IPS-20b (cell line): ENCODE results near the gene PRDM16.

Experiments
- H3K27ac ChIP-seq: one replicate; pipeline ENCODE4 v1.5.1; 2013; ENCODE audit warnings: low read length
- H3K27me3 ChIP-seq: 2 replicates; pipeline ENCODE4 v1.6.1; 2013; ENCODE audit warnings: mild to moderate bottlenecking, low read length, inconsistent platforms; ENCODE audit not compliant: insufficient read depth
- H3K36me3 ChIP-seq: 2 replicates; pipeline ENCODE4 v1.6.1; 2013; ENCODE audit warnings: low read depth, mild to moderate bottlenecking, inconsistent platforms, low read length, moderate library complexity; ENCODE audit not compliant: insufficient read depth
- H3K4me1 ChIP-seq: 2 replicates; pipeline ENCODE4 v1.6.1; 2013; ENCODE audit warnings: mild to moderate bottlenecking, control low read depth, inconsistent platforms, low read length, moderate library complexity; ENCODE audit not compliant: insufficient read depth
- H3K4me3 ChIP-seq: 2 replicates; pipeline ENCODE4 v1.5.1; 2013; ENCODE audit warnings: mild to moderate bottlenecking, low read length, inconsistent platforms
- H3K9ac ChIP-seq: 2 replicates; pipeline ENCODE4 v1.6.1; 2013; ENCODE audit warnings: low read depth, mild to moderate bottlenecking, inconsistent platforms, low read length, moderate library complexity
- H3K9me3 ChIP-seq: 2 replicates; pipeline ENCODE4 v1.6.1; 2013; ENCODE audit warnings: mild to moderate bottlenecking, low read depth, low read length, inconsistent platforms; ENCODE audit not compliant: insufficient read depth

Gene PRDM16

DNA sequence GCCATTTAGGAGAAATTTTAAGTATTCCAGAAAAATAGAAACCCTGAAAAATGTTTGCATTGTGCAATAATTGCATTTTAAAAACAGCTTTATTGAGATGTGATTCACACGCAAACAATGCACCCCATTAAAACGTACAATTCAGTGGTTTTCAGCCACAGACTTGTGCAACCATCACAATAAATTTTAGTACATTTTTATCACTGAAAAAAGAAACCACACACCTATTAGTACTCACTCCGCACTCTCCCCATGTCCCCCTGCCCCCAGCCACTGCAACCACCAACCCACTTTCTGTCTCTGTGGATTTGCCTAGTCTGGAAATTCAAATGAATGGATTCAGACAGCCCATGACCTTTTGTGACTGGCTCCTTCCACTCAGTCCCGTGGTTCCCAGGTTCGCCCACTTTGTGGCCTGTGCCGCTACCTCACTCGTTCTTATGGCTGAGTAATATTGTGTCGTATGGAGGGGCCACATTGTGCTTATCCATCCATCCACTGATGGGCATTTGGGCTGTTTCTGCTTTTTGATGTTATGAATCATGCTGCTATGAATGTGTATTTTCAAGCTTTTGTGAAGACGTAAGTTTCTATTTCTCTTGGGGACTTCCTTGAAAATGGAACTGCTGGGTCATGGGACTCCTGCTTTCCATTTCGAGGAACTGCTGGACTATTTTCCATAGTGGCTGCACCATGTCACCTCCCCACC, 237.7 kb downstream of the PRDM16 start:
- Histone ChIP-seq H3K9me3 (no peaks in the 10 kb centered on the region), H3K4me3 (no peak overlapping the region), H3K36me3 (no peaks in the 10 kb centered on the region), H3K9ac (no peak overlapping the region), H3K27me3 (no peaks in the 10 kb centered on the region), H3K4me1 (no peaks in the 10 kb centered on the region), H3K27ac (no peak overlapping the region)

GRCh38 chr1:3307359-3307758, 238.4 kb downstream of the PRDM16 start:
- Histone ChIP-seq H3K4me1 (no peaks in the 10 kb centered on the region), H3K9me3 (no peaks in the 10 kb centered on the region), H3K27ac (no peak overlapping the region), H3K36me3 (no peaks in the 10 kb centered on the region), H3K27me3 (peaks cover 5% of the 10 kb centered on the region), H3K9ac (no peak overlapping the region), H3K4me3 (no peak overlapping the region)

DNA sequence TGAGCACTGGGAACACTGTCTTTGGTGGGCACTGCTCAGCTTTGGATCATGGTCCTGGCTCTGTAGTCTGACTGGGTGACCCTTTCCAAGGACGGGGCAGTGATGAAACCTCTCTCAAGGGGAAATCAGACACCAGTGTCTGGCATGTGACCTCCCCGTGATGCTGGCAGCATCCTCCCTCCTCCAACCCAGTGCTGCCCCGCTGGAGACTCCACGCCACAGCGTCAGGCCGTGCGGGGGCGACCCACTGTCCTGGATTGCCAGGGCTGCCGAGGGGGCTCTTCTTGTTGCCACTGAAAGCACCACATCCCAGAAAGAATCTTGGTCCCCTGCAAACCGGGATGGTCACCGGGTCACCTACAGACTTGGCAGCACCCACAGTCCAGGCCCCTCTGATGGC, 239.1 kb downstream of the PRDM16 start:
- peaks cover 12% of the 10 kb centered on the region for H3K27me3 ChIP-seq
- H3K36me3 ChIP-seq = no peaks in the 10 kb centered on the region
- no peaks in the 10 kb centered on the region for H3K9me3 ChIP-seq
- H3K9ac ChIP-seq = no peak overlapping the region
- H3K4me3 ChIP-seq = no peak overlapping the region
- H3K27ac ChIP-seq = no peak overlapping the region
- peaks cover 3% of the 10 kb centered on the region; the same call in 1 of the 2 replicates for H3K4me1 ChIP-seq

DNA sequence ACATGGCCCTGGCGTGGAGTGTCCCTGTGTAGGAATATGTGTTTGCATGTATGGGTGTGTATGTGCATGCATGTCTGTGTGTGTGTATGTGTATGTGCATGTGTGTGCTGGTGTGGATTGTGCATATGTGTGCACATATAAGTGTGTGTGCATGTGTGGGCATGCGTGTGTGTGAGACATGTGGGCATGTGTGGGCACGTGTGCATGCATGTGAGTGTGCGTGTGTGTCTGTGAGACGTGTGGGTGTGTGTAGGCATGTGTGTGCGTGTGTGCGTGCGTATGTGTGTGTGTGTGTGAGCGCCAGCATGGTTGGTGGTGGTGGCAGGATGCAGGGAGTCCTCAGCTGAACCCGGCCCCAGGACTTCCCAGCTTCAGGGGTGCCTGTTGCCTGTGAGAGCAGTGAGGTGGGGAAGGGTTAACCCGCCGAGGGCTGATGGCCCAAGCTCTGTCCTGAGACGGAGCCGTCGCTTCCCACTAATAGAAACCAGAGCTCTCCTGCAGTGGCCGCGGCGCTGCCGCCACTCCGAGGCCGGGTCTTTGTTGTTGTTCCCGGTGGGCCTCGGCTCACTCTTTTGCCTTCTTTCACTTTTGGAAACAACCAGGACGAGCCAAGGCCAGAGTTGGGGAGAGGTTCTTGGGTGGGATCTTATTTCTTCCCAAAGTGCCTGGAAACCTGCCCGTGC, 241.9 kb downstream of the PRDM16 start:
- no peak overlapping the region for H3K4me3 ChIP-seq
- H3K36me3 ChIP-seq = no peaks in the 10 kb centered on the region
- no peak overlapping the region for H3K9ac ChIP-seq
- H3K9me3 ChIP-seq = no peaks in the 10 kb centered on the region
- peaks cover 25% of the 10 kb centered on the region; the same call in 1 of the 2 replicates for H3K4me1 ChIP-seq
- H3K27ac ChIP-seq = no peak overlapping the region
- H3K27me3 ChIP-seq = peaks cover 39% of the 10 kb centered on the region

GRCh38 chr1:3311711-3312110, 242.7 kb downstream of the PRDM16 start:
- no peaks in the 10 kb centered on the region for H3K36me3 ChIP-seq
- no peak overlapping the region for H3K9ac ChIP-seq
- H3K9me3 ChIP-seq = no peaks in the 10 kb centered on the region
- H3K4me1 ChIP-seq = peaks cover 25% of the 10 kb centered on the region; the same call in 1 of the 2 replicates
- H3K27ac ChIP-seq = no peak overlapping the region
- H3K27me3 ChIP-seq = peaks cover 45% of the 10 kb centered on the region
- no peak overlapping the region for H3K4me3 ChIP-seq

GRCh38 chr1:3312310-3312897, 243.4 kb downstream of the PRDM16 start:
- Histone ChIP-seq H3K4me1 (peaks cover 25% of the 10 kb centered on the region; the same call in 1 of the 2 replicates), H3K9ac (no peak overlapping the region), H3K27me3 (peaks cover 51% of the 10 kb centered on the region), H3K27ac (no peak overlapping the region), H3K9me3 (no peaks in the 10 kb centered on the region), H3K4me3 (no peak overlapping the region), H3K36me3 (no peaks in the 10 kb centered on the region)

GRCh38 chr1:3312898-3313575, 244.0 kb downstream of the PRDM16 start:
- Histone ChIP-seq H3K9me3 (no peaks in the 10 kb centered on the region), H3K27me3 (peaks cover 51% of the 10 kb centered on the region), H3K4me3 (no peak overlapping the region; the same call in 1 of the 2 replicates), H3K9ac (no peak overlapping the region), H3K36me3 (no peaks in the 10 kb centered on the region), H3K4me1 (peaks cover 25% of the 10 kb centered on the region; the same call in 1 of the 2 replicates), H3K27ac (no peak overlapping the region)

- Histone ChIP-seq H3K9me3 (no peaks in the 10 kb centered on the region), H3K27me3 (peaks cover 51% of the 10 kb centered on the region), H3K36me3 (no peaks in the 10 kb centered on the region), H3K4me3 (no peak overlapping the region; the same call in 1 of the 2 replicates), H3K4me1 (peaks cover 25% of the 10 kb centered on the region; the same call in 1 of the 2 replicates), H3K9ac (no peak overlapping the region), H3K27ac (no peak overlapping the region)
These were observed 244.6 kb downstream of the PRDM16 start for GRCh38 chr1:3313576-3313950.

- Histone ChIP-seq H3K27ac (no peak overlapping the region), H3K36me3 (no peaks in the 10 kb centered on the region), H3K4me3 (peak overlapping the region; percentile 12; the same call in 1 of the 2 replicates), H3K27me3 (peaks cover 51% of the 10 kb centered on the region), H3K9me3 (no peaks in the 10 kb centered on the region), H3K9ac (no peak overlapping the region), H3K4me1 (peaks cover 25% of the 10 kb centered on the region; the same call in 1 of the 2 replicates)
These were observed 245.7 kb downstream of the PRDM16 start for GRCh38 chr1:3314491-3315381.

DNA sequence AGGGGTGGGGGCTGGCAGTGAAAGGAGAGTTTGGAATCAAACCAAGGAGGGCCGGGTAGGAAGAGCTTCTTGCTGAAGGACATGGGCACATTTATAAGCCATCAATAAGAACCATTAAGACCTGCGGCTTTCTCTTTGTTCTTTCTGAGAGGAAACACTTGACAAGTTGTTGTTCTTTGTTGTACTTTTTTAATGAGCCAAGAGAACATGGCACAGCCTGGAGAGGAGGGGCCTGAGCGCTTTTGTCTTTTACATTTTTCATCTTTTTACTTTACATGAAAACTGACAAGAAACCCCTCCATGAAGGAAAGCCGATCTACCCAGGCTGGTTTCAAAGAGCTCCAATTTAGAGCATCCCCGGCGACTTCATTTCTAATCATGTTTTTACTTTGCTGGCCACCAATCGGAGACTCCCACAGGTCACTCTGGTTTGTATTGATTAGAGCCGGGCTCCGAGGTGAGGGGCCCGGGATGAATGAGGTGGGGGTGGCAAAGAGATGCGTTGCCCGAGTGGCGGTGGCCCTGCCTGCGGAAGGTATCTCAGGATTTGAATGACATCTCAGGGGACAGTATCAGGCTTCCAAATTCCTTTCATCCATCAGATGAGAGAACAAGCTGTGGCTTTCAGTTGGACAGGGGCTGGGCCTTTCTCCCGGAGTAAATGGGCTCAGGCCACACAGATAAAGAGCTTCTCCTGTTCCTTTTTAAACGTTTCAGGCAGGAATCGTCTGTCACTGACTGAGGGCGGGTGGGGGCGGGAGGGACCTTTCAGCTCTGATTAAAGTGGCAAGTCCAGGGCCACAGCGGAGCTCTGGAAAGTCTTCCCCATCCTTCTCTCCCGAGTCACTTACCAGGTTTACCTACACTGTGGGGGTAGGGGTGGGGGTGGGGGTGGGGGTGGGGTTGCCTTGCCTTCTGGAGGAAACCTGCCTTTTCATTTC, 246.7 kb downstream of the PRDM16 start:
- peaks cover 51% of the 10 kb centered on the region for H3K27me3 ChIP-seq
- no peak overlapping the region for H3K27ac ChIP-seq
- H3K9me3 ChIP-seq = no peaks in the 10 kb centered on the region
- H3K36me3 ChIP-seq = no peaks in the 10 kb centered on the region
- no peak overlapping the region; the same call in 1 of the 2 replicates for H3K4me3 ChIP-seq
- no peak overlapping the region for H3K9ac ChIP-seq
- peaks cover 25% of the 10 kb centered on the region; the same call in 1 of the 2 replicates for H3K4me1 ChIP-seq
